Left renal pelvis (tissue), 4 donors: ENCODE results near the gene NXPH4. TPM values are rescaled to one million over a fixed set of nuclear protein-coding genes. Genes with fewer than 3 reads are reported as not detected.

Experiments used
- DNase-seq, 4 donors: peaks; one replicate each; pipeline ENCODE4 v3.0.0-alpha.2; 2013; ENCODE audit warnings: low read depth in 4 of 4, low spot score in 3 of 4
- polyA plus RNA-seq, 4 donors: library from polyadenylated mRNA; unstranded; fragments of 120-200 nt; gene quantifications; one replicate each; pipeline ENCODE4 v1.2.1, GENCODE V29; 2013; ENCODE audit not compliant: insufficient read length in 4 of 4

Gene NXPH4
- polyA plus RNA-seq, 4 donors = 3.2 to 6.5 (median 4.1) TPM

GRCh38 chr12:57201631-57202030 is 15.0 kb upstream of the NXPH4 start:
- no peak for DNase-seq

- no peak for DNase-seq
Measured at GRCh38 chr12:57202321-57202720, 14.3 kb upstream of the NXPH4 start.

- DNase-seq = no peak
Measured at GRCh38 chr12:57203201-57203600, 13.4 kb upstream of the NXPH4 start.

GRCh38 chr12:57203791-57204190 is 12.8 kb upstream of the NXPH4 start:
- no peak for DNase-seq

- no peak for DNase-seq
Measured at GRCh38 chr12:57204454-57204853, 12.1 kb upstream of the NXPH4 start.

GRCh38 chr12:57205186-57205585 is 11.4 kb upstream of the NXPH4 start:
- DNase-seq = no peak

GRCh38 chr12:57205931-57206330 is 10.7 kb upstream of the NXPH4 start:
- DNase-seq = no peak

GRCh38 chr12:57207731-57208630 is 8.6 kb upstream of the NXPH4 start:
- DNase-seq = no peak

- no peak for DNase-seq
Measured at GRCh38 chr12:57208631-57209282, 7.8 kb upstream of the NXPH4 start.

- no peak for DNase-seq
Measured at GRCh38 chr12:57209916-57210315, 6.7 kb upstream of the NXPH4 start.

- DNase-seq = no peak
Measured at GRCh38 chr12:57210461-57210860, 6.1 kb upstream of the NXPH4 start.

GRCh38 chr12:57210926-57211692 is 5.5 kb upstream of the NXPH4 start:
- no peak for DNase-seq

GRCh38 chr12:57211791-57212700 is 4.5 kb upstream of the NXPH4 start:
- DNase-seq = no peak

- no peak for DNase-seq
Measured at GRCh38 chr12:57212701-57213057, 3.9 kb upstream of the NXPH4 start.

- peak in 2 of 4 donors; percentile 60 to 72 for DNase-seq
Measured at GRCh38 chr12:57213058-57213715, 3.4 kb upstream of the NXPH4 start.

GRCh38 chr12:57213763-57214397 is 2.7 kb upstream of the NXPH4 start:
- no peak for DNase-seq

GRCh38 chr12:57214398-57214781 is 2.2 kb upstream of the NXPH4 start:
- no peak for DNase-seq

GRCh38 chr12:57215065-57215464 is 1.5 kb upstream of the NXPH4 start:
- no peak for DNase-seq

- DNase-seq = no peak
Measured at GRCh38 chr12:57215668-57216013, 953 bp upstream of the NXPH4 start.
